Caco-2 (cell line): ENCODE measurements around the gene SRGAP2B. TPM values are rescaled to one million over a fixed set of nuclear protein-coding genes. Genes with fewer than 3 reads are reported as not detected.
"Not testable (repeated sequence)": the region's sequence is repeated elsewhere in the genome, so short reads cannot be mapped to it uniquely, and the experiment has no call there.

Experiments used
- BruUV-seq: library from RNA; stranded (reverse); fragments of 400-500 nt; replicated peaks from 2 replicates; lab custom pipeline; 2021; lab: Mats Ljungman, UMichigan
- CTCF ChIA-PET: fragments of 300-600 bp; sonication (Branson Sonifier 250); formaldehyde crosslinking; loops from one replicate; lab custom pipeline; 2022; ENCODE audit warnings: antibody characterized with exemption; lab: Charles Lee
- POLR2A ChIA-PET: fragments of 300-600 bp; sonication (Branson Sonifier 250); formaldehyde crosslinking; loops from one replicate; lab custom pipeline; 2022; ENCODE audit warnings: antibody characterized with exemption; lab: Charles Lee
- DNase-seq, 2 experiments: peaks; one replicate each; pipeline versions ENCODE4 v3.0.0 to v3.0.0-alpha.2; 2020 to 2022
- H3K27me3 ChIP-seq: replicated peaks from 2 replicates; pipeline ENCODE4 v1.6.0; 2011; ENCODE audit warnings: low read length; ENCODE audit not compliant: control insufficient read depth, insufficient read depth
- H3K36me3 ChIP-seq: 2 replicates; pipeline ENCODE4 v1.5.1; 2011; ENCODE audit warnings: low read length; ENCODE audit not compliant: control insufficient read depth, insufficient read depth
- H3K4me1 ChIP-seq: fragments of 250-450 bp; sonication (Bioruptor Pico); 2 replicates; pipeline ENCODE4 v1.5.1; 2020; ENCODE audit warnings: mild to moderate bottlenecking
- H3K4me3 ChIP-seq: 2 replicates; pipeline ENCODE4 v1.5.1; 2011; ENCODE audit warnings: low read depth, mild to moderate bottlenecking, control low read depth, low read length
- H3K9me3 ChIP-seq: fragments of 250-450 bp; sonication (Bioruptor Pico); 2 replicates; pipeline ENCODE4 v1.5.1; 2020; ENCODE audit warnings: mild to moderate bottlenecking, moderate library complexity
- H3K27ac Mint-ChIP-seq: one replicate; pipeline ENCODE4 v1.8.0; 2022; ENCODE audit warnings: mixed read lengths; ENCODE audit not compliant: unreplicated experiment
- H3K27me3 Mint-ChIP-seq: one replicate; pipeline ENCODE4 v1.8.0; 2022; ENCODE audit warnings: mixed read lengths; ENCODE audit not compliant: insufficient read depth, unreplicated experiment
- H3K36me3 Mint-ChIP-seq: one replicate; pipeline ENCODE4 v1.8.0; 2022; ENCODE audit warnings: mild to moderate bottlenecking, mixed read lengths; ENCODE audit not compliant: insufficient read depth, unreplicated experiment
- H3K4me1 Mint-ChIP-seq: one replicate; pipeline ENCODE4 v1.8.0; 2022; ENCODE audit warnings: low read depth, mixed read lengths; ENCODE audit not compliant: unreplicated experiment
- H3K4me3 Mint-ChIP-seq: one replicate; pipeline ENCODE4 v1.8.0; 2022; ENCODE audit warnings: mild to moderate bottlenecking, moderate library complexity, mixed read lengths; ENCODE audit not compliant: unreplicated experiment
- H3K9me3 Mint-ChIP-seq: one replicate; pipeline ENCODE4 v1.8.0; 2022; ENCODE audit warnings: mixed read lengths; ENCODE audit not compliant: unreplicated experiment
- intact Hi-C: fragments of 100-400 bp; cut with micrococcal nuclease; formaldehyde crosslinking; loops from one replicate; pipeline ENCODE4 v1.10.0; 2022; ENCODE audit not compliant: unreplicated experiment
- total RNA-seq: library from RNA; stranded (reverse); gene quantifications from 2 replicates; pipeline ENCODE4 v1.2.3, GENCODE V29; 2022

The SRGAP2B gene
- total RNA-seq, 1 experiment from 2014 or later, result 6.5 TPM

DNA sequence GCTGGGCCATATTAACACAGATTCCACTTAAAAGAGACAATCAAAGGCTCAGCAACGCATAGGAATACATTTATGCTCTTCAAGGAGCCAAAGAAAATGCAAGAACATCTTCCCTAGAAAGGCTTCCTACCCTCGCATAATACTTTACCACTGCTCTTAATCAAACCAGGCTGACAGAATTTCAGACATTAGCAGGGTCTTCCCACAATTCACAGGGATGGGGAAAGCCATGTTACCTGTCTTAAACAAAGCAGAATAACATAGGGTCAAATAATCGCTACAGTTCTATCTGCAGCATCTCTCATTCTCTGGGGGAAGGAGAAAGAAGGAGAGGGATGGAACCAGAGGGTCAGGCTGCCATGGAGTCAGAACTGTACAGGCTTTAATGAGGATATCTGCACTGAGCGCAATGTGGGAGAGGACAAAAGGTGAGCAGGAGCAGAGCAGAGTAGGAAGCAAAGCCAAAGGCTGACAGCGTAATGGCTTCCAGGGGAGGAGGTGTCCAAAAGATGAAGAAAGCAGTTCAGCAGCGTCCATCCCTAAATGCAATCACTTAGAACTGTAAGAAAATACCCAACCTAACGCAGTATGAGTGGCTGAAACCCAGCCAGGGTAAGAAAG is 109.5 kb downstream of the SRGAP2B start:
- H3K27me3 ChIP-seq, H3K27ac Mint-ChIP-seq, H3K36me3 Mint-ChIP-seq, CTCF ChIA-PET, H3K9me3 ChIP-seq, H3K27me3 Mint-ChIP-seq, BruUV-seq, H3K4me1 ChIP-seq, H3K36me3 ChIP-seq, DNase-seq, intact Hi-C loops, H3K4me3 ChIP-seq, H3K4me3 Mint-ChIP-seq, POLR2A ChIA-PET, H3K9me3 Mint-ChIP-seq, H3K4me1 Mint-ChIP-seq: not testable (repeated sequence)

DNA sequence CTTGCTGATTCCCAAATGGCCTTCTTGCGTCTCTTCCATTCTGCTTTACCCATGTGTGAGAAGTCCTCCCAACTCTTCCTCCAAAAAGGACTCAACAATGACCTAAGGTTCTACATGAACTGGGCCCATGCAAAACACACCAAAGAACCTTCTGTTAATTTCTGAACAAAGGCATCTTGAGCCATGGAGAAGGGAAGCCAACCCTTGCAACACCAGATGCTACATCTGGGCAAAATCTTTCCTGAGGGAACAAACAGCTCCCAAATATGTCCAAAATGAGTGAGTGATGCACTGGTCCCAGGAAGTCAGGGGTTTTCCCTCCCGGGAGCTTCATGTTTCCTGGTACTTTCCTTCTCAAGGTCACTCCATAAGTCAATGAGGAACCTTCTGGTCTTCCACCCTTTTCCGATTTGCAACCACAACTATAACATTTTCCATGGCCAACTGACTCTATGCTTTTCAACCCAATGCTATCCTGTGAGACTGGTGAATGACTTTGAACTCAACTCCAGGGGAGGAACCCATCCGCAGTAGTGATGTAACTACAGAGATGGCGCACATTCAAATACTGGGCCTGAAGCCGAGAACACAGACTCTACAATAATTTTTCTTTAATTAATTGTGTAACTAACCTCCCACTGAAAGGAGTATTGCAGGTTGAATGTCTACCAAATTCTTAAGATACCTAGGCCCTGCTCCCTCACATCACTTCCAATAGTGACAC is 112.2 kb downstream of the SRGAP2B start:
- H3K4me3 Mint-ChIP-seq, POLR2A ChIA-PET, H3K27me3 Mint-ChIP-seq, DNase-seq, H3K9me3 Mint-ChIP-seq, CTCF ChIA-PET, intact Hi-C loops, H3K4me1 ChIP-seq, H3K4me1 Mint-ChIP-seq, H3K9me3 ChIP-seq, BruUV-seq, H3K36me3 Mint-ChIP-seq, H3K36me3 ChIP-seq, H3K4me3 ChIP-seq, H3K27me3 ChIP-seq, H3K27ac Mint-ChIP-seq: not testable (repeated sequence)

DNA sequence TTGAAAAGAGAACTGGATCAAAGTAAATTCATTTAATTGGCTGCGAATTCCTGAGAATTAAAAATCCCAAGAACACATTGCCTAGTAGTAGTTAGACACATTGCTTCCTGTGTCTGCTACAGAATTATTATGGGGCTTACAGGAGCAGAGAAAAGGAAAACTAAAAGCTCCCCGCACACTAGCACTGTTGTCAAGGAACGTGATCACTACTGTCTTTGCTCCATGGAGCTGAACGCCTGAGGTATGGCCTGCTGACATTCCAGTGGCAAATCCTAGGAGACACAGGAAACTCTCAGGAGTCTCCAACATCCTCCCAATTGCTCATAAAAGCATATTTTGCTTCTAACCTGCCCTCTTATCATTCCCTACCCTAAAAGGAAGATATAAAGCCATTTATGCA is 114.0 kb downstream of the SRGAP2B start:
- H3K36me3 ChIP-seq, BruUV-seq, DNase-seq, H3K9me3 Mint-ChIP-seq, H3K27ac Mint-ChIP-seq, H3K36me3 Mint-ChIP-seq, POLR2A ChIA-PET, H3K4me3 Mint-ChIP-seq, H3K4me3 ChIP-seq, CTCF ChIA-PET, H3K4me1 Mint-ChIP-seq, H3K27me3 ChIP-seq, H3K4me1 ChIP-seq, H3K27me3 Mint-ChIP-seq, H3K9me3 ChIP-seq, intact Hi-C loops: not testable (repeated sequence)

DNA sequence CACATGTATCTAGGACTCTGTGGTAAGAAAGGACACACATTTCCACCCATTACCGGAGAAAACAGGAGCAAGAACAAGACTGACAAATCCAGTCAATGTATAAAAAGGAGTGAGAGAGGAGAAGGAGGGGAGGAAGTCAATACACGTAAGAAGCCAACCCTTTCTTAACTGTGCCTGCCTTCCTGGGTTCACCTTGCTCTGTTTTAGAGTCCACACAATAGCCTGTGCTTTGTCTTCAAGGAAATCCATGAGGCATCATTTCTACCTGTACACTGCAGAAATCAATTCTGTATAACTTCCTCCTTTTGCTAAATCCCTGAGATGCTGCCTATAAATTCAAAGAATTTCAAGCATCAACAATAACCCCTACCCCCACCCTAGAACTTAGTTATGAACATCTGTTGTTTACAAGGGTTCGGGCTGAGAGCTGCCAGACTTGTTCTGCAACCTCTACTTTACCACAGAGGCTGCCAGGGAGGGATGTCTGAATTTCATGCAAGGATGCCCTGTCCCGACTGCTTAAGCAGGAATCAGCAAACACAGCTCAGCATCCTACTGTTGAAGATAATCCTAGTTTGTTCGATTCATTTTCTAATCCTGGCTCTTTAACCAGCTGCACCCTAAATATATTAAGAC is 115.0 kb downstream of the SRGAP2B start:
- DNase-seq, H3K36me3 Mint-ChIP-seq, POLR2A ChIA-PET, H3K4me3 Mint-ChIP-seq, BruUV-seq, H3K27me3 Mint-ChIP-seq, intact Hi-C loops, H3K4me1 Mint-ChIP-seq, H3K9me3 Mint-ChIP-seq, CTCF ChIA-PET, H3K9me3 ChIP-seq, H3K4me3 ChIP-seq, H3K27me3 ChIP-seq, H3K27ac Mint-ChIP-seq, H3K36me3 ChIP-seq, H3K4me1 ChIP-seq: not testable (repeated sequence)

DNA sequence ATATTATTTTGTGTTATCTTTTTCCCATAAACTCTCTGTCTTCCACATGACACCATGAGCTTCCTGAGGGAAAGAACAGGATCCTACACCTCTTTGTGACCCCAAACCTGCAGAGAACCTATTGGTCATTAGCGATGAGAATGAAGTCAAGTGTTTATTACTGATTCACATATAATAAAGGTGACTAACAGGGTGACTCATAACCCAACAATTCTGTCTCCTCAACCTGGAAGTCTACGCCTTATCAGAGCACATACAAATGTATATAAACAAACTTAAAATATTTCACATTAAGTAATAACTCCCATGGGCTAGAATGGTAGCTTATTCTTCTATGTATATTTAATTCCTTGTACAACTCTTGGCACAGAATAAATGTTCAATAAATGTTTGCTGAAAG is 117.3 kb downstream of the SRGAP2B start:
- H3K27ac Mint-ChIP-seq, H3K27me3 ChIP-seq, intact Hi-C loops, H3K27me3 Mint-ChIP-seq, H3K4me1 Mint-ChIP-seq, H3K36me3 ChIP-seq, H3K9me3 ChIP-seq, H3K4me3 ChIP-seq, H3K9me3 Mint-ChIP-seq, CTCF ChIA-PET, BruUV-seq, H3K4me3 Mint-ChIP-seq, H3K36me3 Mint-ChIP-seq, H3K4me1 ChIP-seq, DNase-seq, POLR2A ChIA-PET: not testable (repeated sequence)

DNA sequence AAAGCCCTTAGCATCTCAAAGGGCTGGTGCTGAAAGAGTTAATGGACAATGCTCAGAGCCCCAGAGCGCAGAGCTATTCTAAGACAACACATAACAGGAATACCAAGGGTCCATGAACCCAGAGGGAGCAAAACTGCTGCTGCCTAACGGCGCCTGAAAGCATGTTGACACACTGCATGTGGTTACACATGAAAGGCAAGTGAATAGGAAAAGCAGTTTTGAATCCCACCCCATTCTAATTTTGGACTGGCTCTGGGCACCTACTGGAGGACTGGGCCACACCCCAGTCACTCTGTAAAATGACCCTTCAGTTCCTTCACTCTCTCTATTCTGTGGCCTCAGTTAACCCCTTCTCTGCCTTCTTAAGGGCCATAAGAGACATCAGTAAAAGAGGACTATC is 123.2 kb downstream of the SRGAP2B start:
- H3K4me1 ChIP-seq, H3K9me3 ChIP-seq, BruUV-seq, H3K4me3 Mint-ChIP-seq, H3K27ac Mint-ChIP-seq, H3K4me1 Mint-ChIP-seq, H3K4me3 ChIP-seq, H3K36me3 Mint-ChIP-seq, POLR2A ChIA-PET, H3K27me3 ChIP-seq, intact Hi-C loops, H3K27me3 Mint-ChIP-seq, H3K9me3 Mint-ChIP-seq, CTCF ChIA-PET, H3K36me3 ChIP-seq: not testable (repeated sequence)
- DNase-seq, result peak in 1 of 2 experiments; percentile 17

DNA sequence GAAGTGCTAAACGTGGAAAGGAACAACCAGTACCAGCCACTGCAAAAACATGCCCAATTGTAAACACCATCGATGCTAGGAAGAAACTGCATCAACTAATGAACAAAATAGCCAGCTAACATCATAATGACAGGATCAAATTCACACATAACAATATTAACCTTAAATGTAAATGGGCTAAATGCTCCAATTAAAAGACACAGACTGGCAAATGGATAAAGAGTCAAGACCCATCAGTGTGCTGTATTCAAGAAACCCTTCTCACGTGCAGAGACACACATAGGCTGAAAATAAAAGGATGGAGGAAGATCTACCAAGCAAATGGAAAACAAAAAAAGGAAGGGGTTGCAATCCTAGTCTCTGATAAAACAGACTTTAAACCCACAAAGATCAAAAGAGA is 128.6 kb downstream of the SRGAP2B start:
- intact Hi-C loops, H3K27me3 Mint-ChIP-seq, H3K4me1 Mint-ChIP-seq, BruUV-seq, POLR2A ChIA-PET, H3K27ac Mint-ChIP-seq, H3K4me3 Mint-ChIP-seq, H3K36me3 Mint-ChIP-seq, H3K4me1 ChIP-seq, CTCF ChIA-PET, H3K27me3 ChIP-seq, H3K36me3 ChIP-seq, H3K9me3 Mint-ChIP-seq, H3K9me3 ChIP-seq, H3K4me3 ChIP-seq, DNase-seq: not testable (repeated sequence)
